ENCODE results near the gene G2E3.

Gene G2E3

GRCh38 chr14:30569216-30569902 lies 10.4 kb downstream of the G2E3 start:
- no peak for TF ChIP-seq CTCF (IDR thresholded peaks at IDR 0.05)

- TF ChIP-seq CTCF (IDR thresholded peaks at IDR 0.05): no peak
Observed at GRCh38 chr14:30569903-30570226, 10.9 kb downstream of the G2E3 start.

DNA sequence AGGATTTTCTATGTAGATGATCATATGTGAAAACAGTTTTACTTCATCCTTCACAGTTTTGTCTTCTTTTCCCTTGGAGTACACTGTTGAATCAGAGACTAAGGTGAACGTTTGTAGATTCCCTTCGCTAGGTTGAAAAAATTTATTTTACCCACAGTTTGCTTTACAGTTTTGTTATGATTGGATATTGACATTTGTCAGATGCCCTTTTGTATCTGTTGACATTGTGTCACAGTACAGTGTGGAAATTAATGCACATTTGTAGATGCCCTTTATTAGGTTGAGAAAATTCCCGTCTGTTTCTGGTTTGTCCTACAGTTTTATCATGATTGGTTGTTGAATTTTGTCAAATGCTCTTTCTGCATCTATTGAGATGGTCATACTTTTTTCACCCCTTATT lies 13.3 kb downstream of the G2E3 start:
- TF ChIP-seq CTCF (IDR thresholded peaks at IDR 0.05): no peak

DNA sequence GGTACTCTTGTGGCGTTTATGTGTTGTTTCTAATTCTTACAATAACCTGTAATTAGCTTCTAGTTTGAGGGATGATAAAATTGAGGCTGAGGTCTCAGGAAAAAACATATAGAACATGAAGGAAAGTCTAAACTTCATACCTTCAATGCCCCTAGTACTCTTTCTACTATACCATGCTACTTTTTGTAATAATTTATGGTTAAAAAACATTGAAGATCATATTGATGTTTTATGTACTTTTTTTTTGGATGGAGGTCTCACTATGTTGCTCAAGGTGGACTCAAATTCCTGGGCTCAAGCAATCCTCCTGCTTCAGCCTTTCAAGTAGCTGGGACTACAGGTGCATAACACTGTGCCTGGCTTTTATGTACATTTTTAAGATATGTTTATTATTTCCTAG lies 13.8 kb downstream of the G2E3 start:
- no peak for TF ChIP-seq CTCF (IDR thresholded peaks at IDR 0.05)

GRCh38 chr14:30573226-30573814 lies 14.4 kb downstream of the G2E3 start:
- TF ChIP-seq CTCF (IDR thresholded peaks at IDR 0.05): no peak

GRCh38 chr14:30573966-30574365 lies 15.0 kb downstream of the G2E3 start:
- TF ChIP-seq CTCF (IDR thresholded peaks at IDR 0.05): no peak

- no peak for TF ChIP-seq CTCF (IDR thresholded peaks at IDR 0.05)
Observed at GRCh38 chr14:30580616-30581282, 21.8 kb downstream of the G2E3 start.

All from LNCAP (cell line).